ENCODE results near the gene RO60.

DNA sequence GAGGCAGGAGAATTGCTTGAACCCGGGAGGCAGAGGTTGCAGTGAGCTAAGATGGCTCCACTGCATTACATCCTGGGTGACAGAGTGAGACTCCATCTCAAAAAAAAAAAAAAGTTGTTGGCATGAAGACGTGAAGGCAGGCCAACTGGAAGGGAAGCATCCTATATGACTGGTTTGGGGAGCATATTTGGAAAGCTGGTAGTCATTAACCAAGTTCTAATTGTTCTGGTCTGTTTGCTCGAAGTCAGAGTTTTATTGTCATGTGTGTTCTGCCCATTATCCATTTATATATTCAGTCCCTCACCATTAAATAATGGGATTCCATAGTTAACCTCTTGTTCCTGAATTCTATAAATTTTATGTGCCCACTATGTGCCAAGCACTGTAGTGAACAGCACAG, 49.1 kb downstream of the RO60 start:
- TF ChIP-seq, protein P1, sequence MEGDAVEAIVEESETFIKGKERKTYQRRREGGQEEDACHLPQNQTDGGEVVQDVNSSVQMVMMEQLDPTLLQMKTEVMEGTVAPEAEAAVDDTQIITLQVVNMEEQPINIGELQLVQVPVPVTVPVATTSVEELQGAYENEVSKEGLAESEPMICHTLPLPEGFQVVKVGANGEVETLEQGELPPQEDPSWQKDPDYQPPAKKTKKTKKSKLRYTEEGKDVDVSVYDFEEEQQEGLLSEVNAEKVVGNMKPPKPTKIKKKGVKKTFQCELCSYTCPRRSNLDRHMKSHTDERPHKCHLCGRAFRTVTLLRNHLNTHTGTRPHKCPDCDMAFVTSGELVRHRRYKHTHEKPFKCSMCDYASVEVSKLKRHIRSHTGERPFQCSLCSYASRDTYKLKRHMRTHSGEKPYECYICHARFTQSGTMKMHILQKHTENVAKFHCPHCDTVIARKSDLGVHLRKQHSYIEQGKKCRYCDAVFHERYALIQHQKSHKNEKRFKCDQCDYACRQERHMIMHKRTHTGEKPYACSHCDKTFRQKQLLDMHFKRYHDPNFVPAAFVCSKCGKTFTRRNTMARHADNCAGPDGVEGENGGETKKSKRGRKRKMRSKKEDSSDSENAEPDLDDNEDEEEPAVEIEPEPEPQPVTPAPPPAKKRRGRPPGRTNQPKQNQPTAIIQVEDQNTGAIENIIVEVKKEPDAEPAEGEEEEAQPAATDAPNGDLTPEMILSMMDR (IDR thresholded peaks at IDR 0.05): no peak
- no peak for TF ChIP-seq POLR2AphosphoS5 (IDR thresholded peaks at IDR 0.05; ENCODE audit: insufficient read depth in 1 of 2, low read depth in 1 of 2)
- no peak for TF ChIP-seq POLR2A (IDR thresholded peaks at IDR 0.05)
